ENCODE results near the gene GDF11. TPM values are rescaled to one million over a fixed set of nuclear protein-coding genes. Genes with fewer than 3 reads are reported as not detected.

GDF11 gene
- total RNA-seq, 1 experiment from 2014 or later, result 12.5 TPM

- no peak for DNase-seq (ENCODE audit: low read depth)
Observed at GRCh38 chr12:55788546-55788945, 45.6 kb downstream of the GDF11 start.

DNA sequence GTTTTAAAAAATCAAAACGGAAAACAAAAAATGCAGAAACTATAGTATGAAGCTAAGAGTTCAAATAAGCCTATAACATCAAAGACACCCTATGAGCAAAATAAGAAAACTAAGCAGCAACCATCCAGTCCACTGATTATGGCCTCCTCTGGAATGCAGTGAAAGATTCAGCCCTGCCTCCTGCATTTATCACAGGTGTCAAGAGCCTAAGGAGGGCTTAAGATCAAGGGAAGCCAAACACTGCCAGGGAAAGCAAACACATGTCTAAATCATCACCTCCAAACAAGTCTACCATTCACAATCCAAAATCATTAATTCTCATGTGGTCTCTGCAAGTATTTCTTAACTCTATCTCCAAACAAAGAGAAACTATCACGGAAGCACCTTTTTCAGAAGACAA lies 46.2 kb downstream of the GDF11 start:
- no peak for DNase-seq (ENCODE audit: low read depth)

- no peak for DNase-seq (ENCODE audit: low read depth)
Observed at GRCh38 chr12:55789893-55790292, 47.0 kb downstream of the GDF11 start.

GRCh38 chr12:55795950-55796349 lies 53.0 kb downstream of the GDF11 start:
- DNase-seq (ENCODE audit: low read depth), result no peak

GRCh38 chr12:55797068-55797467 lies 54.1 kb downstream of the GDF11 start:
- DNase-seq (ENCODE audit: low read depth), result peak; percentile 18

DNA sequence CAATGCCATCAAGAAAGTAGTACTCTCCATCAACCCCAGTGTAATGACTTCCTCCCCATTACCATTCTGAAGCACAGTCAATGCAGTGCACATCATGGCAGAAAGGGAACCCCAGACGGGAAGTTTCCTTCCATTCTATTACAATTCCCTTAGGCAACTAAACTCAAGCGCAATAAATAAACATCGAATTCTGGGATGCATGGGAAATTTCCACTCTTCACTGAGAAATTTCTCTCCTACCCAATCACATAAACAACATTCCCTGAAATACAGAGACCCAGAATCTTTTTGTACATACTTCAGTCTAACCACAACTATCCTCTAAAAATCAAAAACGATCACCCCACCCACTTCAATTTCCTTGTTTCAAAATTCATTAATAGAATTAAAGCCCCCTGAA lies 54.6 kb downstream of the GDF11 start:
- no peak for DNase-seq (ENCODE audit: low read depth)

Small RNA genes lying within 50 kb of the gene (small RNA-seq; reads per million reads assigned to genes)
- gene AC009779.1, result not detected
- not detected for gene RF00017

Other genes starting within 250 kb of the GDF11 start
- not detected in 2 replicates for gene OR6C4, start 193.5 kb upstream of the GDF11 start, total RNA-seq (2014; rRNA removed; shearing (Covaris generic))
- gene OR2AP1, start 170.7 kb upstream of the GDF11 start, total RNA-seq (2014; rRNA removed; shearing (Covaris generic)), result not detected in 2 replicates
- gene OR10P1, start 106.2 kb upstream of the GDF11 start, total RNA-seq (2014; rRNA removed; shearing (Covaris generic)), result not detected in 2 replicates
- 1.3 and 1.4 TPM in 2 replicates for gene ITGA7, start 35.2 kb upstream of the GDF11 start, total RNA-seq (2014; rRNA removed; shearing (Covaris generic))
- gene BLOC1S1, start 27.1 kb upstream of the GDF11 start, total RNA-seq (2014; rRNA removed; shearing (Covaris generic)), result 105 and 121 TPM in 2 replicates
- 2.7 and 3.2 TPM in 2 replicates for gene RDH5, start 22.7 kb upstream of the GDF11 start, total RNA-seq (2014; rRNA removed; shearing (Covaris generic))
- gene CD63, start 14.1 kb upstream of the GDF11 start, total RNA-seq (2014; rRNA removed; shearing (Covaris generic)), result 562 and 623 TPM in 2 replicates
- gene SARNP, start 74.6 kb downstream of the GDF11 start, total RNA-seq (2014; rRNA removed; shearing (Covaris generic)), result 70.6 and 79.4 TPM in 2 replicates
- 42.8 and 48.5 TPM in 2 replicates for gene ORMDL2, start 74.9 kb downstream of the GDF11 start, total RNA-seq (2014; rRNA removed; shearing (Covaris generic))
- 52.2 and 59.2 TPM in 2 replicates for gene DNAJC14, start 86.5 kb downstream of the GDF11 start, total RNA-seq (2014; rRNA removed; shearing (Covaris generic))
- 0.37 and 0.58 TPM in 2 replicates for gene MMP19, start 99.8 kb downstream of the GDF11 start, total RNA-seq (2014; rRNA removed; shearing (Covaris generic))
- gene PYM1, start 184.8 kb downstream of the GDF11 start, total RNA-seq (2014; rRNA removed; shearing (Covaris generic)), result 37.0 and 38.0 TPM in 2 replicates
- gene DGKA, start 188.0 kb downstream of the GDF11 start, total RNA-seq (2014; rRNA removed; shearing (Covaris generic)), result 49.6 and 56.6 TPM in 2 replicates
- gene PMEL, start 222.9 kb downstream of the GDF11 start, total RNA-seq (2014; rRNA removed; shearing (Covaris generic)), result 1.1 and 3.3 TPM in 2 replicates
- gene CDK2, start 223.7 kb downstream of the GDF11 start, total RNA-seq (2014; rRNA removed; shearing (Covaris generic)), result 76.5 and 97.2 TPM in 2 replicates
- gene RAB5B, start 231.0 kb downstream of the GDF11 start, total RNA-seq (2014; rRNA removed; shearing (Covaris generic)), result 25.8 and 34.4 TPM in 2 replicates